HepG2 (cell line): ENCODE results near the gene SCUBE1. TPM values are rescaled to one million over a fixed set of nuclear protein-coding genes. Genes with fewer than 3 reads are reported as not detected.

Experiments used
- ATAC-seq: fragments of 200-7000 bp; cut with Tn5 transposase; 3 replicates; pipeline ENCODE4 v1.9.1; 2020; ENCODE audit warnings: mild to moderate bottlenecking, moderate library complexity
- BruUV-seq: library from RNA; stranded (reverse); fragments of 400-500 nt; replicated peaks from 2 replicates; lab custom pipeline; 2021; lab: Mats Ljungman, UMichigan
- CTCF ChIA-PET: fragments of 300-600 bp; formaldehyde crosslinking; extraction: SDS; loops from one replicate; lab custom pipeline; 2021; ENCODE audit warnings: low total read pairs, inconsistent platforms, low intra/inter-chr PET ratio; lab: Yijun Ruan, JAX
- POLR2A ChIA-PET: fragments of 350-600 bp; sonication (Branson Sonifier 250); formaldehyde crosslinking; loops from one replicate; lab custom pipeline; 2020; ENCODE audit warnings: antibody characterized with exemption, inconsistent platforms; lab: Yijun Ruan, JAX
- DNase-seq: peaks from one replicate; pipeline ENCODE4 v3.0.0-alpha.2; 2015; ENCODE audit warnings: low spot score
- FAIRE-seq: peaks from 3 replicates; lab custom pipeline; 2011; peaks lifted over from hg19 to GRCh38; lab: Jason Lieb, UNC
- H2AFZ ChIP-seq: one replicate; pipeline ENCODE4 v1.6.1; 2011; ENCODE audit warnings: low read length, inconsistent platforms
- H3K27ac ChIP-seq: fragments of 300-600 bp; 3 replicates; pipeline ENCODE4 v1.8.0; 2011; ENCODE audit warnings: mixed run types, mild to moderate bottlenecking, mixed read lengths, low read length, inconsistent platforms; ENCODE audit not compliant: insufficient read depth; ENCODE audit errors: extremely low read length
- H3K27me3 ChIP-seq, 2 experiments: fragments of 200-600 bp in 1 of 2; 2 replicates in 1 of 2; 3 replicates in 1 of 2; pipeline versions ENCODE4 v1.6.0 to v1.8.0; 2011; ENCODE audit warnings: low read length in 2 of 2, mild to moderate bottlenecking in 2 of 2, moderate library complexity in 2 of 2, inconsistent platforms in 1 of 2; ENCODE audit not compliant: insufficient read depth in 2 of 2, control insufficient read depth in 1 of 2
- H3K36me3 ChIP-seq, 2 experiments: fragments of 200-600 bp in 1 of 2; replicated peaks in 1 of 2; 2 replicates in 1 of 2; 3 replicates in 1 of 2; pipeline versions ENCODE4 v1.5.1 to v1.8.0; 2011; ENCODE audit warnings: low read length in 2 of 2, inconsistent platforms in 1 of 2; ENCODE audit not compliant: insufficient read depth in 2 of 2, control insufficient read depth in 1 of 2
- H3K4me1 ChIP-seq: 2 replicates; pipeline ENCODE4 v1.5.1; 2012; ENCODE audit warnings: low read length, inconsistent platforms; ENCODE audit not compliant: insufficient read depth
- H3K4me2 ChIP-seq: 2 replicates; pipeline ENCODE4 v1.6.0; 2011; ENCODE audit warnings: low read depth, low read length, inconsistent platforms
- H3K4me3 ChIP-seq, 3 experiments: fragments of 200-600 bp in 1 of 3; sonication (generic), shearing (Covaris generic) in 1 of 3; replicated peaks in 1 of 3; 2 replicates each; pipeline ENCODE4 v1.5.1; 2011 to 2016; ENCODE audit warnings: low read length in 3 of 3, inconsistent platforms in 2 of 3, low read depth in 2 of 3, mild to moderate bottlenecking in 2 of 3, control low read depth in 1 of 3, mixed read lengths in 1 of 3; ENCODE audit not compliant: insufficient read depth in 1 of 3
- H3K79me2 ChIP-seq: one replicate; pipeline ENCODE4 v1.6.1; 2011; ENCODE audit warnings: low read length, inconsistent platforms; ENCODE audit not compliant: insufficient read depth
- H3K9ac ChIP-seq: 2 replicates; pipeline ENCODE4 v1.6.0; 2011; ENCODE audit warnings: mild to moderate bottlenecking, low read depth, low read length, inconsistent platforms; ENCODE audit not compliant: insufficient read depth
- H3K9me3 ChIP-seq: 2 replicates; pipeline ENCODE4 v1.5.1; 2012; ENCODE audit warnings: mild to moderate bottlenecking, low read length
- H4K20me1 ChIP-seq: 2 replicates; pipeline ENCODE4 v1.6.0; 2011; ENCODE audit warnings: inconsistent platforms, mild to moderate bottlenecking, low read length, moderate library complexity; ENCODE audit not compliant: insufficient read depth
- DR1 ChIP-seq: sonication (generic); formaldehyde crosslinking; IDR thresholded peaks from 2 replicates; pipeline ENCODE4 v1.8.0; 2021; ENCODE audit warnings: mild to moderate bottlenecking, missing genetic modification reagents, inconsistent platforms
- ELF1 ChIP-seq: sonication (generic); formaldehyde crosslinking; IDR thresholded peaks from 2 replicates; pipeline ENCODE4 v1.4.0; 2020; ENCODE audit warnings: missing genetic modification reagents
- FOSL1 ChIP-seq: sonication (generic); formaldehyde crosslinking; IDR thresholded peaks from 2 replicates; pipeline ENCODE4 v1.9.0; 2021; ENCODE audit warnings: missing genetic modification reagents, borderline replicate concordance
- FOXA3 ChIP-seq: IDR thresholded peaks from 2 replicates; pipeline ENCODE4 v1.6.1; 2016; ENCODE audit warnings: missing genetic modification reagents, missing compliant biosample characterization
- HNRNPLL ChIP-seq: fragments of 200-400 bp; formaldehyde crosslinking; IDR thresholded peaks from 2 replicates; pipeline ENCODE4 v1.6.1; 2017; ENCODE audit warnings: mild to moderate bottlenecking, low read depth, low read length; ENCODE audit not compliant: poor library complexity, severe bottlenecking
- JUNB ChIP-seq: sonication (generic); formaldehyde crosslinking; IDR thresholded peaks from 2 replicates; pipeline ENCODE4 v1.8.0; 2022; ENCODE audit warnings: missing genetic modification reagents, mild to moderate bottlenecking, borderline replicate concordance
- KLF9 ChIP-seq: IDR thresholded peaks from 2 replicates; pipeline ENCODE4 v1.6.1; 2016; ENCODE audit warnings: low read depth
- MIXL1 ChIP-seq: IDR thresholded peaks from 2 replicates; pipeline ENCODE4 v1.6.1; 2016
- MLXIP ChIP-seq: sonication (generic); formaldehyde crosslinking; IDR thresholded peaks from 2 replicates; pipeline ENCODE4 v1.9.0; 2021; ENCODE audit warnings: missing genetic modification reagents, borderline replicate concordance
- NCOA1 ChIP-seq: sonication (generic); formaldehyde crosslinking; IDR thresholded peaks from 2 replicates; pipeline ENCODE4 v1.9.0; 2021; ENCODE audit warnings: missing genetic modification reagents
- SKI ChIP-seq: fragments of 450-650 bp; IDR thresholded peaks from one replicate; pipeline ENCODE4 v1.6.1; 2018; ENCODE audit warnings: mild to moderate bottlenecking; ENCODE audit not compliant: partially characterized antibody
- SMAD3 ChIP-seq: sonication (generic); formaldehyde crosslinking; IDR thresholded peaks from 2 replicates; pipeline ENCODE4 v1.4.0; 2020; ENCODE audit warnings: missing genetic modification reagents
- SNAPC5 ChIP-seq: sonication (generic); formaldehyde crosslinking; IDR thresholded peaks from 2 replicates; pipeline ENCODE4 v1.8.1; 2023; ENCODE audit warnings: mild to moderate bottlenecking, missing genetic modification reagents, borderline replicate concordance
- TIGD3 ChIP-seq: sonication (generic); formaldehyde crosslinking; IDR thresholded peaks from 2 replicates; pipeline ENCODE4 v1.5.1; 2020; ENCODE audit warnings: mild to moderate bottlenecking, missing genetic modification reagents, borderline replicate concordance
- ZFP36L1 ChIP-seq: sonication (generic); formaldehyde crosslinking; IDR thresholded peaks from 2 replicates; pipeline ENCODE4 v1.8.0; 2022; ENCODE audit warnings: mild to moderate bottlenecking, missing genetic modification reagents, moderate library complexity
- ZNF17 ChIP-seq: sonication (generic); formaldehyde crosslinking; IDR thresholded peaks from 2 replicates; pipeline ENCODE4 v1.5.0; 2020; ENCODE audit warnings: mild to moderate bottlenecking, missing genetic modification reagents
- ZNF441 ChIP-seq: sonication (generic); formaldehyde crosslinking; IDR thresholded peaks from 2 replicates; pipeline ENCODE4 v1.7.0; 2021; ENCODE audit warnings: missing genetic modification reagents, borderline replicate concordance
- ZNF501 ChIP-seq: sonication (generic); formaldehyde crosslinking; IDR thresholded peaks from 2 replicates; pipeline ENCODE4 v1.5.1; 2020; ENCODE audit warnings: mild to moderate bottlenecking, moderate library complexity, missing genetic modification reagents
- WGBS: methylation state at CpG from one replicate; pipeline ENCODE4 v1.1.6; 2017; ENCODE audit warnings: low lambda C conversion rate; 5-methylcytosine and 5-hydroxymethylcytosine counted together
- in situ Hi-C: cut with HindIII; loops from 2 replicates; pipeline ENCODE4 v1.10.0; 2017; ENCODE audit warnings: low pct_unique_long_range_greater_than_20kb; ENCODE audit not compliant: extremely low pct_ligation_motif_present
- intact Hi-C: fragments of 100-400 bp; cut with micrococcal nuclease; formaldehyde crosslinking; loops from one replicate; pipeline ENCODE4 v1.10.0; 2022; ENCODE audit not compliant: unreplicated experiment
- polyA plus RNA-seq, 8 experiments: library from polyadenylated mRNA; depleted of rRNA in 3 of 8; stranded (reverse) in 7 of 8; unstranded in 1 of 8; fragments of >200 nt; fragmentation: Illumina TruSeq in 4 of 8; extraction: Trizol in 4 of 8; gene quantifications; 2 replicates each; pipeline versions ENCODE4 v1.2.1 to v1.2.3, GENCODE V29; 2011 to 2016; ENCODE audit warnings: low read depth in 4 of 8, missing spikeins in 1 of 8, mixed read lengths in 1 of 8; ENCODE audit not compliant: insufficient read depth in 1 of 8
- total RNA-seq, 5 experiments: library from RNA; depleted of rRNA; stranded (reverse); fragments of >200 nt; fragmentation: Illumina TruSeq; extraction: Trizol; gene quantifications; 2 replicates each; pipeline ENCODE4 v1.2.3, GENCODE V29; 2016; ENCODE audit warnings: low read depth in 1 of 5
- TF ChIP-seq, protein P1 (sequence below): sonication (generic); formaldehyde crosslinking; IDR thresholded peaks from 2 replicates; pipeline ENCODE4 v1.5.0; 2020; ENCODE audit warnings: missing genetic modification reagents
- TF ChIP-seq, protein P2 (sequence below): IDR thresholded peaks from 2 replicates; pipeline ENCODE4 v1.6.1; 2016

SCUBE1 gene
- total and polyA plus RNA-seq, 2 of the 13 experiments (the other 11 are each of a cell fraction or from before 2014, with no cell fraction given), result under 0.01 to 0.05 TPM

DNA sequence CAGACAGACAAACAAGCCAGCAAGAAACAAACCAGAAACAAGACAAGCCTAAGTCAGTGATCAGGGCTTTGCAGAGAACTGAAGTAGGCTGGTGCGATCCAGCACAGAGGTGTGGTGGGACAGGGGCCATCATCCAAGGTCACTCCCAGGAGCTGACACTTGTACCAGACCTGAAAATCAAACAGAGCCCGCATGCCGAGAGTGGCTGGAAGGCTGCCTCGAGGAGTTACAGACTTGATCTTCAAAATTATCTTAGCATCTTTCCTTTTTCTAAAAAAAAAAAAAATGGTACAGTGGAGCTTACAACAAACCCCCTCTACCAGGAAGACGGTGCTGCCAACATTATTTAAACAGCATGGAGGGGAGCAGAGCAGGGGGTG is 8.8 kb upstream of the SCUBE1 start:
- BruUV-seq, result no TSS peak
- Histone ChIP-seq H3K9ac (no peak overlapping the region), H3K27ac (no peak overlapping the region), H2AFZ (no peak overlapping the region), H3K4me2 (no peak overlapping the region), H3K27me3 (peaks cover 2 to 3% of the 10 kb centered on the region in 2 experiments; a peak in 4 of 5 replicates), H3K9me3 (no peaks in the 10 kb centered on the region), H3K4me1 (no peaks in the 10 kb centered on the region), H3K79me2 (no peaks in the 10 kb centered on the region), H4K20me1 (no peaks in the 10 kb centered on the region), H3K36me3 (no peaks in the 10 kb centered on the region), H3K4me3 (no peak overlapping the region)
- DNase-seq (no peak), ATAC-seq (no peak; the same call in 2 of the 3 replicates), FAIRE-seq (no peak)
- in situ Hi-C loops (no loop called here), intact Hi-C loops (no loop called here)
- TF ChIP-seq ZNF17 (CRISPR knock-in tag) (no peak), NCOA1 (CRISPR knock-in tag) (no peak), JUNB (no peak), ZNF441 (CRISPR knock-in tag) (no peak), DR1 (CRISPR knock-in tag) (no peak), FOSL1 (CRISPR knock-in tag) (no peak), MLXIP (CRISPR knock-in tag) (no peak), SKI (no peak), ZFP36L1 (no peak), SMAD3 (CRISPR knock-in tag) (no peak), TIGD3 (no peak), ELF1 (CRISPR knock-in tag) (no peak), KLF9 (CRISPR knock-in tag) (no peak), FOXA3 (CRISPR knock-in tag) (no peak), MIXL1 (CRISPR knock-in tag) (no peak), ZNF501 (CRISPR knock-in tag) (no peak), HNRNPLL (no peak), SNAPC5 (CRISPR knock-in tag) (no peak)
- TF ChIP-seq, protein P1, sequence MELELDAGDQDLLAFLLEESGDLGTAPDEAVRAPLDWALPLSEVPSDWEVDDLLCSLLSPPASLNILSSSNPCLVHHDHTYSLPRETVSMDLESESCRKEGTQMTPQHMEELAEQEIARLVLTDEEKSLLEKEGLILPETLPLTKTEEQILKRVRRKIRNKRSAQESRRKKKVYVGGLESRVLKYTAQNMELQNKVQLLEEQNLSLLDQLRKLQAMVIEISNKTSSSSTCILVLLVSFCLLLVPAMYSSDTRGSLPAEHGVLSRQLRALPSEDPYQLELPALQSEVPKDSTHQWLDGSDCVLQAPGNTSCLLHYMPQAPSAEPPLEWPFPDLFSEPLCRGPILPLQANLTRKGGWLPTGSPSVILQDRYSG, result no peak
- TF ChIP-seq, protein P2, sequence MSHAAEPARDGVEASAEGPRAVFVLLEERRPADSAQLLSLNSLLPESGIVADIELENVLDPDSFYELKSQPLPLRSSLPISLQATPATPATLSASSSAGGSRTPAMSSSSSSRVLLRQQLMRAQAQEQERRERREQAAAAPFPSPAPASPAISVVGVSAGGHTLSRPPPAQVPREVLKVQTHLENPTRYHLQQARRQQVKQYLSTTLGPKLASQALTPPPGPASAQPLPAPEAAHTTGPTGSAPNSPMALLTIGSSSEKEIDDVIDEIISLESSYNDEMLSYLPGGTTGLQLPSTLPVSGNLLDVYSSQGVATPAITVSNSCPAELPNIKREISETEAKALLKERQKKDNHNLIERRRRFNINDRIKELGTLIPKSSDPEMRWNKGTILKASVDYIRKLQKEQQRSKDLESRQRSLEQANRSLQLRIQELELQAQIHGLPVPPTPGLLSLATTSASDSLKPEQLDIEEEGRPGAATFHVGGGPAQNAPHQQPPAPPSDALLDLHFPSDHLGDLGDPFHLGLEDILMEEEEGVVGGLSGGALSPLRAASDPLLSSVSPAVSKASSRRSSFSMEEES, result no peak
- CTCF ChIA-PET, result no interaction called here
- 10% methylated on average over 5 of the region's 5 CpGs for WGBS
- POLR2A ChIA-PET, result no interaction called here
